Eye (tissue), 1 donor: ENCODE results near the gene OPRM1.
"Not testable (repeated sequence)": the region's sequence is repeated elsewhere in the genome, so short reads cannot be mapped to it uniquely, and the experiment has no call there.

Source experiments
- DNase-seq: peaks from one replicate; pipeline ENCODE4 v3.0.0-alpha.2; 2015

Gene OPRM1

DNA sequence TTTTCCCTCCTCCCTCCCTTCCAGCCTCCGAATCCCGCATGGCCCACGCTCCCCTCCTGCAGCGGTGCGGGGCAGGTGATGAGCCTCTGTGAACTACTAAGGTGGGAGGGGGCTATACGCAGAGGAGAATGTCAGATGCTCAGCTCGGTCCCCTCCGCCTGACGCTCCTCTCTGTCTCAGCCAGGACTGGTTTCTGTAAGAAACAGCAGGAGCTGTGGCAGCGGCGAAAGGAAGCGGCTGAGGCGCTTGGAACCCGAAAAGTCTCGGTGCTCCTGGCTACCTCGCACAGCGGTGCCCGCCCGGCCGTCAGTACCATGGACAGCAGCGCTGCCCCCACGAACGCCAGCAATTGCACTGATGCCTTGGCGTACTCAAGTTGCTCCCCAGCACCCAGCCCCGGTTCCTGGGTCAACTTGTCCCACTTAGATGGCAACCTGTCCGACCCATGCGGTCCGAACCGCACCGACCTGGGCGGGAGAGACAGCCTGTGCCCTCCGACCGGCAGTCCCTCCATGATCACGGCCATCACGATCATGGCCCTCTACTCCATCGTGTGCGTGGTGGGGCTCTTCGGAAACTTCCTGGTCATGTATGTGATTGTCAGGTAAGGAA is at the start of gene OPRM1:
Gene OPRM1 (plus strand): TSS at position 10 of the 612 bp plus-strand sequence. CDS start 305 bp downstream, at position 315.
- DNase-seq: peak; percentile 90

DNA sequence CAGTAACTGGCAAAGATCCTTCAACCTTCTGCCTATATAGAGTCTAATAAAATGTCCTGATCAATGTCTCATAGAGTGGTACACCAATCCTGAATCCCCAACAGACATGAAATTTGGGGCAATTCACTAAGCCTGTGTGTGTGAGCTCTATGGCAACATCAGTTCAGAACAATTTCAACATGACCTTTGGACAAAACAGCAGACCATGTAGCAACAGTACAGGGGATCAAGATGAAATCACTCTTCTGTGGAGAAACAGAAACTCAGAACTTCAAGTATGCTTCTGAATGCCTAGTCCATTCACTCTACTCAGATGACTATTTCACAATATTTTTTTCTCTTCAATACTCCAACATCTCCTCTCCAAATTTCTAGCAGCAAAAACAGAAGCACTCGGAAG is 49.1 kb upstream of the OPRM1 start:
- no peak for DNase-seq

DNA sequence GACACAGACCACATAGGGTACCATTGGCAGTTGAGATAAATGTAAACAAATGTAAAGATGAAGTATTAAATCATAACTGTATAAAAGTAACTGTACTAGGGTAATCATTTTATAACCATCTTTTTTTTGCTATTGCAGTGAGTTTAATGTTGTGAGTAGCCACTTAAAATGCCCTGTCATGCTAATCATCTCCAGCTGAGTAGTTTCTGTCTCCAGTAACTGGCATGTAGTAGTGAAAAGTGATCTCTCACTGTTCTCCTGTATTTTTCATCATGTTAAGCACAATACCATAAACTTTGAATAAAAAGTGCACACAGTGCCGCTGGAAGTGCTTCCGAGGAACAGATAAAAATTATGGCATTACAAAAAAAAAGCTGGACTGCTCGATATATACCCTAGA is 45.0 kb upstream of the OPRM1 start:
- DNase-seq: peak; percentile 17

DNA sequence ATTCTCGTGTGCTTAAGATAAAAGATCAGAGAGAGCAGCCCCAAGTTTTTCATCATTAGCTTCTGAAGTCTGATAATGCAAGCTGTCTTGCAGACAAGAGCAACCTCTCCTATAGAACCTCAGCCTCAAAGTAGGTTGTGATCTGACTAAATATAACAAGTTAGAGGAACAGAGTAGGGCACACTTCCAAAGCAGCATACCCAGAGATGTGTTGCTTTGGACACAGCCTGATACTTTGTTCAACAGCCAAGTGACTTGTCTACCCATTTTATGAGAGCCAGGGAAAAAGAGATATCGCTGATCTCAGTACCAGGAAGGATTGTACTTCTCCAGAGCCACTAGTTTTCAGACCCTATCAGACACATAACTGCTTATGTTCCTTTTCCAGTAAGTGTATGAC is 44.2 kb upstream of the OPRM1 start:
- DNase-seq: no peak

DNA sequence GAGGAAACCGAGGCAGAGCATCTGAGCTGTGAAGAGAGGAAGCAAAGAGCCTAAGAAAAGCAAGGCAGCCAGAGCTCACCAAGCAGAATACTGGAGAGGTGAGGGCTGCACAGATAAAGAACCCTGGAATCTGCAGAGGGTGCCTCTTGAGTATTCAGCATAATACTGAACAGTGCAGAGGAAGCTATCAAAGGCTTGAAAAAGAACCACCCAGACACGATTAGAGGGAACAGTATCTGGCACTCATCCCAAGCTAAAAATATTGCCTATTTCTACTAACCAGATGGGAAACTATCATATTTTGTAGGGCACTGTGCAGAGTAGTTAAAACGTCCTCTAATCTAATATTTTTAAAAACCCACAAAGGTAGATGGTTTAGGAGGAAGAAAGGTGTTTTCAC is 41.8 kb upstream of the OPRM1 start:
- DNase-seq: no peak

DNA sequence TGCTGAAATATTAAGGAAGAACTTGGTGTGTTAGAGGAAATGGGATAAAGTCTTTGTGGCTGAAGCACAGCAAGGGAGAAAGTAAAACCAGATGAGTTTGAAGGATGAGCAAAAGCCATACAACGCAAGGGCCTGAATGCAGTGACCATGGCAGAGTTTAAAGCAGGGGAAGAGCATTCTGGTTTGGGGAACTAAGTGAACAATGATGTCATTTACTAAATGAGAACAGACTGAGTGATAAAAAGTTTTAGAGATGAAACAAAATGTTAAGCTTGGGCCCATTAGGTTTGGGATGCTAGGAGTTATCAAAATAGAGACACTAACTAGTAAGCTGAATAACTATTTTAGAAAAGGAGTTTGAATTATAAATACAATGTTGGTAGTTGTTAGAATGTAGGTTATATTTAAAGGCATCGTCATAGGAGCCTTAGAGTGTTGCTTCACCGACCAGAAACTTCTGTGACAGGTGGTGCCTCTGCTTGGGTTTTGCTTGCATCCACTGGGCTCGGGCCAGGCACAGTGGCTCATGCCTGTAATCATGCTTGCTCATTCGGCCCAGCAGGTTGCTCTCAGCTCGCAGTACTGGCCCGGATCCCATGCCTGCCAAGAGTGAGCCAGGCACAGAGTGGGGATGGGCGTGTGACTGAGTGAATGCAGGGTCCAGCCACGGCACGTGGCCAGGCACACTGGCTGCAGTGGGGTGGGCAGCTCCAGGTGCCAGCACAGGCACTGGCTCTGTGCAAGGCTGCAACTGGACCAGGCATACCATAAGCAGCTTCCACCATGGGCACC is 37.4 kb upstream of the OPRM1 start:
- DNase-seq: no peak

DNA sequence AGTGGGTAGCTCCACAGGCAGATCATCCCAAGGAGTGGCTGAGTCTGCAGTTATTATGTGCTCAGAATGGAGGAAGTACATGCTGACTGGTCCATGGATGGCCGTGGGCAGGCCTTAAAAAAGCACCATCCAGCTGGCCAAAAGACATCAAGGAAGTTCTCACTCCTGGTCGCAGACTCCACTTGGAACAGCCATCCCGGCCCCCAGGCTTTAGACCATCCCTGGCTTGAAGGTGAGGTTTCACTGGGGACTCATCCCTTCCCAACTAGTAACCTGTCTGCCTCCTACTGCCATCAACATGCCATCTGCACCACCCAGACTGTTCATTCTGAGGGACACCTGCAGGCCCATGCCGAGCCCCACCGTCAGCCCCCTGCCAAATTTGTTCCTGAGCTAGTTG is 36.1 kb upstream of the OPRM1 start:
- no peak for DNase-seq

DNA sequence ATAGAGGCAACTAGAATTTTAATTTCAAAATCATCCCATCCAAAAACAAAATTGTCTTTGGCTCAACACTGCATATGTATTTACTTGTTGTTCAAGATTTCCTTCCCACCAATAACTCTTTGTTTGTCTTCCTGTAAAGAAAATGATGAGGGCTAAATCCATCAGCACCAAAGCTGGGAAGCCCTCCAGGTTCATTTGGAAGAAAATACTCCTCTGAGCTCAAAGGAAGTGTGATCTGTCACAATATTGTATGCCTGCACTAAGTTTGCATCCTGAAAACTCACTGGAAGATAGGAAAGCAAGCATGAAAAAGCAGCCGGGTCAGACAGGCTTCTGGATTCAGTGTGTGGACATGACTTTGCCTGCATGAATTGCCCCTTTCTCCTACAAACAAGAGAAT is 28.7 kb upstream of the OPRM1 start:
- no peak for DNase-seq

DNA sequence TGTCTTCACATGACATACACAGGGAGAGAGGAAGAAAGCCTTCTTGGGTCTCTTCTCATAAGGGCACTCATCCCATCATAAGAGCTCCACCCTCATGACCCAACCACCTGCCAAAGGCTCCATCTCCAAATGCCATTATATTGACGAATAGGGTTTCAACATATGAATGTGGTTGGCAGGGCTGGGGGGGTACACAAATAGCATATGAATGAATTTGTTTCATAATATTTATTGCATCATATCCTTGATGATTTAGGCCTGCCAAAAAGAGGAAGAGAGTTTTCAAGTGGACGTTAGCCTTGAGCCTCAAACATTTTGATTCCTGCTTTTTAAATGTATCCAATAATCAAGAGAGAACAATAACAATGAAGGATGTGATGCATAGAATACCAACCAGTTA is 26.2 kb upstream of the OPRM1 start:
- DNase-seq: no peak

DNA sequence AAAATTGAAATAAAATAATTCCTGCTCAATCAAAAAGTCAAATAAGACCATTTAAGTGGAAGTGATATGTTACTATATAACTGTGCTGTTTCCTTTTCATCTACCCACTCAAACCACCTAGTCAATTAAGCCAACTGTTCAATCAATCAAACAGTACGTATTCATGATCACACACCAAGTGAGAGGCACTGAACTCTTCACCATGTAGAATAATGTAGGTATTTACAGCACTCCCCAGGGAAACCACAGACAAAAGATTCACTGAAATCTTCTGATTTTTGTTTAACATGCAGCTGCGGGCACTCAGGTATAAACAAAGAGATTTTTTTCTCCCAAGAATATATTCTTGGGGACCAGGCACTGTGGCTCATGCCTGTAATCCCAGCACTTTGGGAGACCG is 21.3 kb upstream of the OPRM1 start:
- no peak for DNase-seq

DNA sequence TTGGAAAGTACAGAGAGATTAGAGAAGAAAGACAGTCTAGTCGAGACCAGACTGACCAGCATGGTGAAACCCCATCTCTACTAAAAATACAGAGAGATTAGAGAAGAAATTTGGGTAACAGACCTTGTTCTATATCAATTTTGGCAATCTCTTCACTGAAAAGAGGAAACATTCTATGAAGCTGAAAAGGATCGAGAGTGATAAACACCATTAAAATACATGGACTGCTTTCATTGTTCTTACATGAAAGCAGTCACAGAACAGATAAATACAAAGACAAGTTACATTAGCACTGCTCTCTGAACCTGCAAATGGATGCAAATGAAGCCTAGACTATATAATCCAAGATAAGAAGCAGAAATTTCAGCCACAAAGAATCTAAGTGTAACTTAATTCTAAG is 8.4 kb upstream of the OPRM1 start:
- DNase-seq: no peak

DNA sequence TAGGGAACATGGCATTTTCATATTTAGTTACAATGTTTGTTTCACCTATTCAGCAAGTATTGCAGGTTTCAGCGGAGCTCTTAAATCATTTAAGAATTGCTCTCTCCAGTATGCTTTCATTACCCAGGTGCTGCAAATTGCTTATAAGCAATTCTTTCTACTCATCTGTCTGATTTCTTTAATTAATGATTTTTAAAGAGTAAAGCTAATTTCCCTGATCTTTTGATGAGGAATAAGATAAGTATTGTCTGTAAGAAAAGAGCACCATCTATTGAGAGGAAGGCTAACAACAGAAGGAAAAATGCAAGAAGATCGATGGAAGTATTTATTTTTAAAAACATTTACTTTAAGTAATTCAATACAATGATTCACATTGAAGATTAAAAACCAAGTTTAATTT is 2.0 kb downstream of the OPRM1 start:
- no peak for DNase-seq

DNA sequence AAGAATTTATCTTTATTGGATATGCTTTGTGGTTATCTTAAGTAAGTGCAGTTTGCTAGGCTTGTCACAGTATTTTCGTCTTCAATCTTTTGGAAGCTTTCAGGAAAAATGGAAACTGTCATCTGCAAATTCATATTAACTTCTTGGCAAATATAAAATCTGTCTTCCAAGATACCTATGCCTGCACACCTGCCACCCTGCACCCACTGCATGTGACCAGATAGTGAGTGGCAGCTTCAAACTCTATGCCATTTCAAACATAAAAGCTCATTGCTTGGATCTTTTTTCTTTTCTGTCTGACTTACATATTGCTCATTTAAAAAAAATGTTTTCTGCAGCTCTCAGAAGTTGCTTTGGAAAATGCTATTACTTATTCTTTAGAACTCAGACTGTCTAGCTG is 14.1 kb downstream of the OPRM1 start:
- no peak for DNase-seq

DNA sequence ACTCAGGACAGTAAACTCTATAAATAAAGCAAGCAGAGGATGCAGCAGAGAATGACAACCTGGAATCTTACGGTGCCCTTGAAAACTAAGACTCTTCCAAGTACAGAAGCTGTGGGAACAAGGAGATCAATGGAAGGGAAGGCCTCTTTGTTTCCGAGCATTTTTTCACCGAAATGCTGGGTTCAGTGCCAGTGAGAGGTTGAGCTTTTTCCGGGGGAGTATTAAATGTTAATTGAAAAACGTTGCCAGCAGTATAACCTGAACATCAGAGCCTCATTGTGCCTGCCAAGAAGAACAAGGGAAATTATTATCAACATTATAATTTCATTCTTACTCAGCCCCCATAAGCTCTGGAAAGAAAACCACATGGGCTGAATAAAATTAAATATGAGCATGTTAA is 17.5 kb downstream of the OPRM1 start:
- no peak for DNase-seq

DNA sequence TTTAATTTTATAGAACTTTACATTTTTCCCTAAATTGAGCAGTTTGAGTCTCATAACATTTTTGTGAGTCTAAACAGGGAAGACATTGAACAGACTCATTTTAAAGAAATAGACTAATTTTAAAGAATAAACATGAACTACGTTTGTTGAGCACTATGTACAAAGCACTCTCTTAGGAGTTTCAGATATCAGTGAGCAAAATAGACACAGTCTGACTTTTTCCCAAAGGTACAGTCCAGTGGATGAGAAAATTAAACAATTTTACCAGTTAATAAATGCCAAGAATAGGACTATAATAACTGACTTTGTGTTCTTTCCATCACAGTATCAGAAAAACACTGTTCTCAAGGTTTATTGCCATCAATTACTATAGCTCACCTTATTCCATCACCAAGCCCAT is 18.1 kb downstream of the OPRM1 start:
- no peak for DNase-seq

DNA sequence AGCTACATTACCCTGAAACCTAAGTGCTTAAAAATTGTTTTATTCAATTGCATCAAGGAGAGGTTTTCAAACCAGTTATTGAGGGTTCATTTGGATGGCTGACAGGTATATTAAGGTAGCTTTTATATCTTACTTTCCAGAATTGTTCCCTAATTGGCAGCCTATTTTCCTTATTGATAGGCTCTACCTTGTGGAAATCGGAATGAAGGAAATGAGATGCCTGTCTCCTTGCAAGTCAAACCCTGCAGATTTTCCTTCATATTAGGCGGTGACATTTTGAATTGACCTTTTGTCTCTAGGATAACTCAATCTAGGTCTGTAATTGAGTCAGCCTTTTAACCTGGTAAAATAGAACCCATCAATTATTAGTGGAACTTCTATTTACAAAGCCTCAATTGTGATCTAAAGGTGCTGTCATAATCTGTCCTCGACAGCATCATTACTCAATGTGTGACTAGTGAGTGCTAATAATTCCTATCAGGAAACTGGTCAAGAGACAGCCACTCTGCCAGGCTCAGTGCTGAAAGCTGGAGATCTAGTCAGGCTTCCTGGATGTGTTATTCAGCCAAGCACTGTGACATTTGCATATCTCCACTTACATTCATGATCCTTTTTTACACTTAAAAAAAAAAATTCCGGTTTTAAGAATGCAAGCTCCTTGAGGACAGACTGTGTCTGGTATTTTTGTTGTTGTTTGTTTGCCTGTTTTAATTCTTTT is 20.1 kb downstream of the OPRM1 start:
- no peak for DNase-seq

DNA sequence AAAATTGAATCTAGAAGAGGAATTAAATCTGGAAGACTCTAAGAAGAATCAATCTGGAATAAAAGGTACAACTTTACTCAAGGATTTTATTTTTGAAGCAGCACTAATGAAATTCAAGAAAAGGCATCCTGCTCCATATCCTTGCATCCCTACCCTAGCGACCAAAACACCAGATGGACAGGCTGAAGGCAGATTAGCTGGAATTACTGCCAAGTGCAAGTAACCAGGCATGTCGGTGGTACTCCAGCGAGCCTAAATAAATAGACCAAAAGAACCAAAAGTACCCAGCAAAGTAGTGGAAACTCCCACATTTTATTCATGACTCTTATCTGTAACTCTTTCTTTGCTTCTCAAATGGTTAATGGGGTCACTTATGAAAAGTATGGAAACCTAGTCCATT is 21.0 kb downstream of the OPRM1 start:
- no peak for DNase-seq

DNA sequence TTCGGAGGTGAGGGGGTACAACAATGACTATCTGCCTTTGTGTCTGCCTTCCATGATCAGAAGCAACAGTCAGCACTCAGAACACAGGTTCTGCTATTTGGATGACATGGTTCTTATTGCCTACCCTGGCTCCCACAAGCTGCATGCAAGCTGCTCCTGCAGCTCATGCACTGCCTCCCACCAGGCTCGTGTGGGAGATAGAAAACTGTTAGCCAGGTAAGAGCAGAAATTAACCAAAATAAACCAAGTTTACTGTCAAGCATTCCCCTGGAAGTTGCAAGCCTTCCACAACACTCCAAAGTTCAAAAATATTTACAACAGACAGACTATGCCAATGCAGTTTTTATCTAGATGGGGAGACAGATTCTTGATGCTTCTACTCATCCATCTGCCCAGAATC is 31.0 kb downstream of the OPRM1 start:
- DNase-seq: no peak

DNA sequence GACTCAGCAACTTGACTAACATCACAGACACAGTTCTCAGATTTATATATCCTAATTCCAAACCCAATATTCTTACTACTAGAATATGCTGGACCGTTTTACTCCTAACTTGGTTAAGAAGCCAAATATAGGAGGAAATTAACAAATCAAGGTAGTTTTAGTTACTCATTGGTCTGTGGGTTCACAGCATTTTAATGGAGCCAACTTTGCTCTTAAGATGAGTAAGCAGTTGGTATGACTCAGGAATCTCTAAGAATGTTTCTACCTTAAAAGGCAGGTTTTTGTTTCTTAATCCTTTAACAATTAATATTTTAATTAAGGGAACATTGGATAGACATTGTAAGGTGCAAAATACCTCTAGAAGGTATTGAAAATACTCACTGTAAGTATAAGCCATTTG is 31.6 kb downstream of the OPRM1 start:
- no peak for DNase-seq

DNA sequence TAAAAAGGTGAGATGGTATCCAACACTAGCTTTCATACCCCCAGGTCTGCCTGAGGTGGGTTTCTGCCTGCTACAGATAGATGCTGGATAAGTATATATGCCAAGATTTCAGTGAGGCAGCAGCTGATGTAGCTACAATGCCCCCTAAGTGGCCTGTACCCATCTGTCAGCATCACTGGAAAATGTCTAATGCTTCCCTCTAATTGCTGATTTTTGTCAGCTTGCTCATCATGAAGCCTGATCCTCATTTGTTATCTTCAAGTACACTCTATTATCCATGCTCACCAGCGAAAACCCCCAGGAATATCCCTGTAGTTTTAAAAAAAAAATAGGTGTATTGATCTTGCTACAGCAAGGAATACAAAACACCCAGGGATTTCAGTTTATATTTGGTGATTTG is 32.2 kb downstream of the OPRM1 start:
- DNase-seq: peak; percentile 2

DNA sequence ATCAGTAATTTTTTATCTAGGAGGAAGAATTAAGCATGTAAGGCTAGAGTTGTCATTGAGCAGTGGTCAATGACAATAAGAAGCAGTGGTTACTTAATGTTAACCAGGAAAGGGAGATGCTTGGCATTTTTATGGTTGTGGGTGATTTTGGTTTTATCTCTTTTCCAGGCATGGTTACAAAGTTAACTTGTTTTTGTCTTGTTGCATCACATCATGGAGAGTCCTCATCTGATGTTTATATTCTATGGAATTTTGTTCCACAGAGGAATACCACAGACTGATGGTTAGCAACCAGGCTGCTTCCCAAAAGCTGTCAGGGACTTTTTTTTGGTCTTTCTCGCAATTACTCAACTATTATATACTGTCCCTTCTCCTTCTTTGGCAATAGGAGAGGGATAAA is 32.7 kb downstream of the OPRM1 start:
- no peak for DNase-seq

DNA sequence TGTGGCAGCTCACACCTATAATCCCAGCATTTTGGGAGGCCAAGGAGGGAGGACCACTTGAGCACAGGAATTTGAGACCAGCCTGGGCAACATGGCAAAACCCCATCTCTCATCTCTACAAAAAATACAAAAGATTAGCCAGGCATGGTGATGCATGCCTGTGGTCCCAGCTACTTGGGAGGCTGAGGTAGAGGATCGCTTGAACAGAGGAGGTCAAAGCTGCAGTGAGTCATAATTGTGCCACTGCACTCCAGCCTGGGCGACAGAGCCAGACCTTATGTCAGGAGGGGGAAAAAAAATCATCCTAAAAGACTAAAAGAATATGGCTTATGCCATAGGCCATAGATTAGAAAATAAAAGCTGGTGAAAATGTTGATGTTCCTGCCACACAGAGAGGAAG is 39.6 kb downstream of the OPRM1 start:
- DNase-seq: not testable (repeated sequence)

DNA sequence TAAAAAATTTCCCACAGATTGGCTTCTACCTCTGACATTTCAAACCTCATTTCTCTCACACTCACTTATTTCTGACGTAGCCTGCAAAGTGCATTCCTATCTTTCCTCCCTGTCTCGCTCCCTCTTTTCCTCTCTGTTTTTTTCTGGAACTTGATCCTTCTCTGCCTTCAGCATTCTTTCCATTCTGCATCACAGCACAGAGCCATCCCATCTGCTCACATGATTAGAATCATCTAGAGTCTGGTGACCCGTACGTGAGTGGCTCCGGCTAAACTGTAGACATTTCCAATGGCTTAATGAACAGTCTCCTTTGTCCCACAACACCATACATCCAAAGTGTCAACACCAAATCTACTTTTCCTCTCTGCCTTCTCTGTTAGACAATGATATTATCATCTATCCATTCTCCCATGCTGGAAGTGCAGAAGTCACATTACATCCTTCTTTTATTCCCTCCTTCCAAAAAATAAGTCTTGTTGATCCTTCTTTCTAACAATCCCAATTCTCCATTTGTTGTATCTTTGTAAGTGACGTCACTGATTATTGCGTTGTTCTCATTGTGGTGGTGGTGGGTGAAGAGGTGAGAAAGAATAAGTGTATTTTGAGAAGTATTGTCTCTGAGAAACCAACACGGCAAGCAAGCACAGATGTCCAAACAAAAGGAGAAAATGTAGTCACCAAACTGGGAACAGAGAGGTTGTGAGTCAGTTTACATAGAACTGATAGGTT is 41.6 kb downstream of the OPRM1 start:
- peak; percentile 65 for DNase-seq

DNA sequence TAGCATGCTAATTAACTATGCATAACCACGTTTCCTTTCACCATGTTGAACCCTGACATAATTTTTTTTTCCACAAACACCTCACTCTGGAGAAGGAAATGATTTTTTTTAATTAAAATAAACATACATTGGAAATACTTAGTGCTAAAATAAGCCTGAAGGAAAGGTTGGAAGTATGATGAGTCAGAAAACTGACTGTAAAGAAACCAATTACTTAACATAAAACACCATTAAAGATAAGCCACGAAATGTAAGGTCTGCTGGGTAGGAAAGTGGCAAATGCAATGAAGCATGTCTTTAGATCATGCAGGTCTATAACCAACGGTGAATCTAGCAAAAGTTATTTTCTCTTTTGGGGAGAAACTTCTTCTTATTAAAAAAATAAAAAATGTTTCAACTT is 47.5 kb downstream of the OPRM1 start:
- no peak for DNase-seq
